ENCODE results near the gene CREB3L4. TPM values are rescaled to one million over a fixed set of nuclear protein-coding genes. Genes with fewer than 3 reads are reported as not detected.
A peak's percentile ranks its signal among the peaks of the same experiment; 100 is the strongest.
"Not testable (repeated sequence)": the region's sequence is repeated elsewhere in the genome, so short reads cannot be mapped to it uniquely, and the experiment has no call there.

The CREB3L4 gene
- polyA plus RNA-seq, 2 of the 4 experiments (the other 2 are of a cell fraction) = 10.1 to 14.3 TPM

GRCh38 chr1:153996882-153997281, 29.2 kb downstream of the CREB3L4 start:
- H3K4me2 ChIP-seq; POLR2A ChIA-PET; H3K9me3 ChIP-seq; H3K27ac ChIP-seq; H3K4me3 ChIP-seq; FAIRE-seq; CTCF ChIA-PET; DNase-seq (ENCODE audit: low read depth in 1 of 2, low spot score in 1 of 2): not testable (repeated sequence)
- WGBS (ENCODE audit: missing lambda C conversion rate) = 87% methylated on average over 10 of the region's 10 CpGs
- ATAC-seq = peak in 1 of 2 experiments; percentile 47; a peak in 4 of 6 replicates
- peak; percentile 87 for TF ChIP-seq MAFK (IDR thresholded peaks at IDR 0.05; ENCODE audit: partially characterized antibody)
- peaks cover 12% of the 10 kb centered on the region; the same call in 2 of the 3 replicates for H3K4me1 ChIP-seq

GRCh38 chr1:154000420-154000819, 32.7 kb downstream of the CREB3L4 start:
- TF ChIP-seq EP300 (IDR thresholded peaks at IDR 0.05) (no peak), FOSL2 (IDR thresholded peaks at IDR 0.05) (no peak), FOSL2 (CRISPR knock-in tag; IDR thresholded peaks at IDR 0.05) (no peak), ZFP36 (IDR thresholded peaks at IDR 0.05; ENCODE audit: borderline replicate concordance, partially characterized antibody) (no peak), FOXS1 (CRISPR knock-in tag; IDR thresholded peaks at IDR 0.05) (no peak), PHF8 (IDR thresholded peaks at IDR 0.05; ENCODE audit: borderline replicate concordance, low read depth) (no peak), EHMT2 (IDR thresholded peaks at IDR 0.05; ENCODE audit: low read depth) (no peak), HOXB13 (CRISPR knock-in tag; IDR thresholded peaks at IDR 0.05; ENCODE audit: low read depth) (no peak), BHLHE40 (IDR thresholded peaks at IDR 0.05; ENCODE audit: low read depth, low read length) (no peak), NR3C1 (IDR thresholded peaks at IDR 0.05) (no peak), POLR2AphosphoS2 (conservative IDR thresholded peaks at IDR 0.05; ENCODE audit: low read length) (no peak), CBX8 (IDR thresholded peaks at IDR 0.05) (no peak), KDM5A (IDR thresholded peaks at IDR 0.05) (no peak), BCL3 (IDR thresholded peaks at IDR 0.05) (no peak), JUNB (IDR thresholded peaks at IDR 0.05) (no peak), ATOH8 (CRISPR knock-in tag; IDR thresholded peaks at IDR 0.05; ENCODE audit: low read depth) (no peak), HEYL (CRISPR knock-in tag; IDR thresholded peaks at IDR 0.05) (no peak), HDAC2 (IDR thresholded peaks at IDR 0.05) (no peak), MAX (IDR thresholded peaks at IDR 0.05) (no peak)
- Histone ChIP-seq H3K4me2 (no peak overlapping the region), H3K4me3 (no peak overlapping the region), H3K9me3 (no peaks in the 10 kb centered on the region), H3K27ac (no peak overlapping the region), H3K4me1 (no peaks in the 10 kb centered on the region)
- 72% methylated on average over 4 of the region's 4 CpGs for WGBS (ENCODE audit: missing lambda C conversion rate)
- DNase-seq (ENCODE audit: low read depth in 1 of 2, low spot score in 1 of 2) (no peak), ATAC-seq (0 out of 6 replicates have a peak, but pooled peaks of 1 of the 2 experiments have one; percentile 25), FAIRE-seq (no peak)
- POLR2A ChIA-PET = interaction anchor here (2.2 kb wide), 1 partner anchor 10 kb away, joined by 17 read pairs; the partner anchor contains the start of gene RPS27
- CTCF ChIA-PET = interaction anchor here (5.6 kb wide), 1 partner anchor 13 kb away, joined by 27 read pairs; the partner anchor contains the start of gene RAB13

- no peak for FAIRE-seq
- TF ChIP-seq E2F6 (IDR thresholded peaks at IDR 0.05; ENCODE audit: borderline replicate concordance, low read depth) (no peak), USF2 (IDR thresholded peaks at IDR 0.05) (no peak), MAZ (IDR thresholded peaks at IDR 0.05; ENCODE audit: borderline replicate concordance, low read depth, low read length) (no peak), RNF2 (IDR thresholded peaks at IDR 0.05; ENCODE audit: borderline replicate concordance, low read depth) (no peak), KDM5A (IDR thresholded peaks at IDR 0.05) (no peak), RAD21 (conservative IDR thresholded peaks at IDR 0.05 in 1 of 2, IDR thresholded peaks at IDR 0.05 in 1 of 2) (no peak), HOXB5 (CRISPR knock-in tag; IDR thresholded peaks at IDR 0.05) (no peak), SMC3 (IDR thresholded peaks at IDR 0.05) (no peak), REST (IDR thresholded peaks at IDR 0.05) (no peak), ZFP36 (IDR thresholded peaks at IDR 0.05; ENCODE audit: borderline replicate concordance, partially characterized antibody) (no peak), FOSB (CRISPR knock-in tag; IDR thresholded peaks at IDR 0.05) (no peak)
Measured at GRCh38 chr1:154006136-154006535, 38.4 kb downstream of the CREB3L4 start.

More at GRCh38 chr1:154006136-154006535, 38.4 kb downstream of the CREB3L4 start:
- no peaks in the 10 kb centered on the region for H3K9me3 ChIP-seq
- no peak overlapping the region for H3K27ac ChIP-seq
- CTCF ChIA-PET = no interaction called here
- no peaks in the 10 kb centered on the region for H3K4me1 ChIP-seq
- 85% methylated on average over 3 of the region's 3 CpGs for WGBS (ENCODE audit: missing lambda C conversion rate)
- ATAC-seq (no peak), DNase-seq (ENCODE audit: low read depth in 1 of 2, low spot score in 1 of 2) (no peak)
- no peak overlapping the region for H3K4me2 ChIP-seq
- POLR2A ChIA-PET = no interaction called here
- H3K4me3 ChIP-seq = no peak overlapping the region
